HCT116 (cell line): ENCODE measurements around the gene TIE1.

ENCODE experiments used
- CEBPB ChIP-seq: IDR thresholded peaks from 2 replicates; pipeline ENCODE4 v1.6.1; 2012; ENCODE audit warnings: low read depth
- REST ChIP-seq: IDR thresholded peaks from 2 replicates; pipeline ENCODE4 v1.6.1; 2012; ENCODE audit warnings: low read depth
- TF ChIP-seq, protein P1 (sequence below), 3 experiments: fragments of 200-600 bp in 1 of 3; sonication (generic) in 1 of 3; IDR thresholded peaks in 2 of 3; conservative IDR thresholded peaks in 1 of 3; 2 replicates each; pipeline ENCODE4 v1.5.1; 2012 to 2017; ENCODE audit warnings: low read depth in 2 of 3, low read length in 2 of 3, antibody characterized with exemption in 1 of 3, borderline replicate concordance in 1 of 3, control low read depth in 1 of 3, mild to moderate bottlenecking in 1 of 3, mixed read lengths in 1 of 3, mixed run types in 1 of 3, moderate library complexity in 1 of 3; ENCODE audit not compliant: insufficient read depth in 1 of 3

DNA sequence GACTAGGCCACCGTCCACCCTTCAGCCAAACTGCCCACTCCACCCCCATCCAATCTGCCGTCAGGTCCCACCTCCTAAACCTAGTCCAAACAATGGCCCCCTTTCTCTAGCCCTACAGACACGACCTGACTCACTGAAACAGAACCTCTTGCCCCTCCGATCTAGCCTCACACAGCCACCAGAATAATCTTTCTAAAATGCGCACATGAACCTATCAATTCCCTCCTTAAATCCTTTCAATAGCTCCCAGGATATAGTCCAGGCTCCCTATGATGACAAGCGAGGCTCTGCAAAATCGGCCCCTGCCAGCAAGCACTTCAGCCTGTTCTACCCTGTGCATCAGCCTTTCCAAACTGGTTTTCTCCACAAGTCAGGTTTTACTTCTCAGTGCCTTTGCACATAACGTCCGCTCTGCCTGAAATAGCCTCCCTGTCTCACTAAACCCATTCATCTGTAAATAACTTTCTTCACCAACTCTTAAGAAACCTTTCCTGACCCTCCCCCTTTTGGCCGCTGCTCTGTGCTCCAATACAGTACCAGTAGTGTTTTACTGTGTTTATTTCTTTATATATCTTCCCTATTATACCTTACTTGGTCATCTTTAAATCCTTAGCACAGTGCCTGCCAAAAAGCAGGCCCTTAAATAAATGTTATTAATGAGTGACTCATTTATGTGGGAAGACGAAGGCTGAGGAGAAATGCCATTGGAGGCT lies 49.0 kb downstream of the TIE1 start:
- TF ChIP-seq REST: no peak
- TF ChIP-seq, protein P1, sequence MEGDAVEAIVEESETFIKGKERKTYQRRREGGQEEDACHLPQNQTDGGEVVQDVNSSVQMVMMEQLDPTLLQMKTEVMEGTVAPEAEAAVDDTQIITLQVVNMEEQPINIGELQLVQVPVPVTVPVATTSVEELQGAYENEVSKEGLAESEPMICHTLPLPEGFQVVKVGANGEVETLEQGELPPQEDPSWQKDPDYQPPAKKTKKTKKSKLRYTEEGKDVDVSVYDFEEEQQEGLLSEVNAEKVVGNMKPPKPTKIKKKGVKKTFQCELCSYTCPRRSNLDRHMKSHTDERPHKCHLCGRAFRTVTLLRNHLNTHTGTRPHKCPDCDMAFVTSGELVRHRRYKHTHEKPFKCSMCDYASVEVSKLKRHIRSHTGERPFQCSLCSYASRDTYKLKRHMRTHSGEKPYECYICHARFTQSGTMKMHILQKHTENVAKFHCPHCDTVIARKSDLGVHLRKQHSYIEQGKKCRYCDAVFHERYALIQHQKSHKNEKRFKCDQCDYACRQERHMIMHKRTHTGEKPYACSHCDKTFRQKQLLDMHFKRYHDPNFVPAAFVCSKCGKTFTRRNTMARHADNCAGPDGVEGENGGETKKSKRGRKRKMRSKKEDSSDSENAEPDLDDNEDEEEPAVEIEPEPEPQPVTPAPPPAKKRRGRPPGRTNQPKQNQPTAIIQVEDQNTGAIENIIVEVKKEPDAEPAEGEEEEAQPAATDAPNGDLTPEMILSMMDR (IDR thresholded peaks at IDR 0.05 in 2 of 3, conservative IDR thresholded peaks at IDR 0.05 in 1 of 3; ENCODE audit: borderline replicate concordance in 1 of 3, insufficient read depth in 1 of 3, low read depth in 2 of 3, low read length in 2 of 3): no peak
- no peak for TF ChIP-seq CEBPB
